A549 (cell line): ENCODE data around the gene MEF2C. TPM values are rescaled to one million over a fixed set of nuclear protein-coding genes. Genes with fewer than 3 reads are reported as not detected.

ENCODE experiments used
- ATAC-seq, 2 experiments: fragments of 200-7000 bp in 1 of 2; fragments of >200 bp in 1 of 2; cut with Nextera tagmentation in 1 of 2; cut with Tn5 transposase in 1 of 2; 3 replicates each; pipeline versions ENCODE4 v1.8.0 to v1.9.1; 2018 to 2020; ENCODE audit warnings: mild to moderate bottlenecking in 1 of 2, moderate library complexity in 1 of 2
- CTCF ChIA-PET: fragments of 300-600 bp; sonication (Branson Sonifier 250); formaldehyde crosslinking; extraction: SDS; loops from one replicate; lab custom pipeline; 2021; ENCODE audit warnings: antibody characterized with exemption, inconsistent platforms; lab: Yijun Ruan, JAX
- POLR2A ChIA-PET: fragments of 350-600 bp; formaldehyde crosslinking; extraction: SDS; loops from one replicate; lab custom pipeline; 2021; ENCODE audit warnings: antibody characterized with exemption, inconsistent platforms; lab: Yijun Ruan, JAX
- DNase-seq, 2 experiments: peaks; one replicate each; pipeline versions ENCODE4 v3.0.0 to v3.0.0-alpha.2; 2011 to 2016; ENCODE audit warnings: low read depth in 1 of 2, low spot score in 1 of 2
- FAIRE-seq: peaks from 2 replicates; lab custom pipeline; 2011; peaks lifted over from hg19 to GRCh38; lab: Jason Lieb, UNC
- H3K27ac ChIP-seq, 2 experiments: fragments of >200 bp; sonication (Bioruptor Twin); formaldehyde crosslinking; 3 replicates each; pipeline ENCODE4 v1.5.1; 2016 to 2017
- H3K4me1 ChIP-seq: fragments of >200 bp; sonication (Bioruptor Twin); formaldehyde crosslinking; 3 replicates; pipeline ENCODE4 v1.6.1; 2016
- H3K4me2 ChIP-seq: fragments of >200 bp; sonication (Bioruptor Twin); formaldehyde crosslinking; 3 replicates; pipeline ENCODE4 v1.6.1; 2016
- H3K4me3 ChIP-seq: fragments of >200 bp; sonication (Bioruptor Twin); formaldehyde crosslinking; 3 replicates; pipeline ENCODE4 v1.5.1; 2016
- H3K9me3 ChIP-seq: fragments of >200 bp; sonication (Bioruptor Twin); formaldehyde crosslinking; 3 replicates; pipeline ENCODE4 v1.6.1; 2016
- BCL3 ChIP-seq: fragments of >200 bp; sonication (Bioruptor Twin); formaldehyde crosslinking; IDR thresholded peaks from 3 replicates; pipeline ENCODE4 v1.6.1; 2016
- CBX2 ChIP-seq: fragments of 200-600 bp; sonication (generic); IDR thresholded peaks from 2 replicates; pipeline ENCODE4 v1.6.1; 2016; ENCODE audit warnings: low read depth, mild to moderate bottlenecking, borderline replicate concordance
- CEBPB ChIP-seq, 2 experiments: fragments of >200 bp in 1 of 2; sonication (Bioruptor Twin) in 1 of 2; formaldehyde crosslinking in 1 of 2; IDR thresholded peaks; 2 replicates each; pipeline ENCODE4 v1.6.1; 2012 to 2016
- CHD2 ChIP-seq: fragments of 150-350 bp; IDR thresholded peaks from 2 replicates; pipeline ENCODE4 v1.6.1; 2014; ENCODE audit warnings: low read length; ENCODE audit not compliant: partially characterized antibody
- E2F6 ChIP-seq: IDR thresholded peaks from 2 replicates; pipeline ENCODE4 v1.6.1; 2012; ENCODE audit warnings: low read depth, borderline replicate concordance
- EHMT2 ChIP-seq: fragments of 200-600 bp; sonication (generic); IDR thresholded peaks from 2 replicates; pipeline ENCODE4 v1.6.1; 2016; ENCODE audit warnings: antibody characterized with exemption, low read depth, mild to moderate bottlenecking, moderate library complexity
- FOXS1 ChIP-seq: fragments of 250-450 bp; sonication (Bioruptor Pico); IDR thresholded peaks from 2 replicates; pipeline ENCODE4 v1.5.0; 2020; ENCODE audit warnings: mild to moderate bottlenecking, moderate library complexity
- HDAC2 ChIP-seq: fragments of 200-600 bp; sonication (generic); IDR thresholded peaks from 2 replicates; pipeline ENCODE4 v1.6.1; 2016
- HOXA7 ChIP-seq: fragments of 250-450 bp; sonication (Bioruptor Pico); IDR thresholded peaks from 2 replicates; pipeline ENCODE4 v1.5.0; 2020; ENCODE audit warnings: mild to moderate bottlenecking, moderate library complexity
- KDM1A ChIP-seq: fragments of 200-600 bp; sonication (generic); IDR thresholded peaks from 2 replicates; pipeline ENCODE4 v1.6.1; 2016; ENCODE audit warnings: low read depth, mild to moderate bottlenecking
- KDM5A ChIP-seq: fragments of 200-600 bp; sonication (generic); IDR thresholded peaks from 2 replicates; pipeline ENCODE4 v1.6.1; 2016; ENCODE audit warnings: antibody characterized with exemption, mild to moderate bottlenecking
- MYC ChIP-seq: IDR thresholded peaks from 2 replicates; pipeline ENCODE4 v1.6.1; 2012; ENCODE audit warnings: mild to moderate bottlenecking, inconsistent platforms, low read length, improper control_type of control experiment, borderline replicate concordance
- NPAS2 ChIP-seq: fragments of 250-450 bp; sonication (Bioruptor Pico); IDR thresholded peaks from 2 replicates; pipeline ENCODE4 v1.8.0; 2022; ENCODE audit warnings: mild to moderate bottlenecking, moderate library complexity, borderline replicate concordance
- REST ChIP-seq: fragments of 200-600 bp; sonication (generic); IDR thresholded peaks from 2 replicates; pipeline ENCODE4 v1.6.1; 2016; ENCODE audit warnings: antibody characterized with exemption, mild to moderate bottlenecking, moderate library complexity
- SMC3 ChIP-seq: fragments of >200 bp; sonication (Bioruptor Twin); formaldehyde crosslinking; IDR thresholded peaks from 3 replicates; pipeline ENCODE4 v1.6.1; 2018; ENCODE audit warnings: inconsistent platforms
- TP53 ChIP-seq: fragments of 250-450 bp; sonication (Bioruptor Pico); IDR thresholded peaks from 2 replicates; pipeline ENCODE4 v1.5.0; 2021; ENCODE audit warnings: mild to moderate bottlenecking, moderate library complexity
- ZNF302 ChIP-seq: fragments of 250-450 bp; sonication (Bioruptor Pico); IDR thresholded peaks from 2 replicates; pipeline ENCODE4 v1.9.0; 2021; ENCODE audit warnings: inconsistent platforms, mild to moderate bottlenecking, moderate library complexity
- WGBS: methylation state at CpG from one replicate; pipeline ENCODE4 v1.1.6; 2017; ENCODE audit errors: missing lambda C conversion rate; 5-methylcytosine and 5-hydroxymethylcytosine counted together
- polyA plus RNA-seq, 4 experiments: library from polyadenylated mRNA; depleted of rRNA in 3 of 4; stranded (reverse); fragments of >200 nt; fragmentation: RNase III in 1 of 4; extraction: RNeasy Plus Mini Kit Qiagen cat#74134 plus additional on column Dnase treatment in 1 of 4; gene quantifications; 2 replicates in 3 of 4; 3 replicates in 1 of 4; pipeline ENCODE4 v1.2.3, GENCODE V29; 2011 to 2017
- TF ChIP-seq, protein P1 (sequence below): fragments of 450-650 bp; IDR thresholded peaks from 2 replicates; pipeline ENCODE4 v1.6.1; 2014; ENCODE audit warnings: antibody characterized with exemption
- TF ChIP-seq, protein P2 (sequence below): IDR thresholded peaks from 2 replicates; pipeline ENCODE4 v1.6.1; 2012
- TF ChIP-seq, protein P3 (sequence below): fragments of >200 bp; sonication (Bioruptor Twin); formaldehyde crosslinking; IDR thresholded peaks from 2 replicates; pipeline ENCODE4 v1.6.1; 2016
- TF ChIP-seq, protein P4 (sequence below): fragments of 250-450 bp; sonication (Bioruptor Pico); IDR thresholded peaks from 2 replicates; pipeline ENCODE4 v1.5.0; 2021; ENCODE audit warnings: mild to moderate bottlenecking, moderate library complexity, borderline replicate concordance

Gene MEF2C
- polyA plus RNA-seq, 2 of the 4 experiments (the other 2 are of a cell fraction), result 0.03 to 0.06 TPM

DNA sequence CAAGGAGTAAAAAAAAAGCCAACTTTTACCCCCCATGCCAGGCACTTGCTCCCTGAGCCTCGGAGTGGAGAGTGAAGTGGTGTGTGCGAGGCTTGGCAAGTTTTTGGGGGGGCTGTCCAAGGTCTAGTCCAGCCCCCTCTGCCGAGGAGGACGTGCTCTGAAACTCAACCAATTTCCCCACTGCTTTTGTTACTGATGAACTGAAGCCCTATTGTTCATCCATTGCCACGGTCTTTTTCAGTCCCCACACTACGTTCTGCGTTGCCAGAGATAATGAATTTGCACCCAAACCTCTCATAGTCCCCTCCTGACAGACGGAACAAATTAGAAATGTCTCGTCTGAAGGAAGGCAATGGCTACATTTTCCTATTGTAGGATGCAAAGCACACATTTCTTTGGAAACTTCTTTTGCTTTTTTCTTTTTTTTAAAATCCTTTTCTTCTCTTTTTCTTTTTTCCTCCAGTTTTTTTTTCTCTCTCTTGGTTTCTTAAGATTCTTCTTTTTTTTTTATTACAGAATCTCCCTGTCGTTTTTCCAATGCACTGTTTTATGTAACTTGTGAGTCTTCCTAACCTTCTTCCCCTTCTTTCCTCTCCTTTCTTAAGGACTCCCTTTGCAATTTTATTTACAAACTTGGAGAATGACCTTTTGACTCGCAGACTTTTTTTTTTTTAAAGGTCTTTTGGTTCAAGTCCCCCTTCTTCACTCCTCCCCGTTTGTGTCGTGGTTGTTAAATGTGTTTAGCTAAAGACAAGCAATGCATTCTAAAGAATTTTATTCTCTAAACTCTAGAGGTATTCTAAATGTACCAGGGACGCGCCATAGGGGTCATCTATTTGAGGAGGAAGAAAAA is 209.5 kb downstream of the MEF2C start:
- DNase-seq (no peak), FAIRE-seq (no peak), ATAC-seq (no peak)
- POLR2A ChIA-PET, result no interaction called here
- no peaks in the 10 kb centered on the region for H3K9me3 ChIP-seq
- WGBS, result 46% methylated on average over 15 of the region's 15 CpGs
- peak overlapping the region; percentile 69; the same call in 2 of the 3 replicates for H3K4me2 ChIP-seq
- no peak for TF ChIP-seq SMC3
- TF ChIP-seq REST, result no peak
- TF ChIP-seq NPAS2 (CRISPR knock-in tag), result no peak
- no peak for TF ChIP-seq MYC
- TF ChIP-seq, protein P1, sequence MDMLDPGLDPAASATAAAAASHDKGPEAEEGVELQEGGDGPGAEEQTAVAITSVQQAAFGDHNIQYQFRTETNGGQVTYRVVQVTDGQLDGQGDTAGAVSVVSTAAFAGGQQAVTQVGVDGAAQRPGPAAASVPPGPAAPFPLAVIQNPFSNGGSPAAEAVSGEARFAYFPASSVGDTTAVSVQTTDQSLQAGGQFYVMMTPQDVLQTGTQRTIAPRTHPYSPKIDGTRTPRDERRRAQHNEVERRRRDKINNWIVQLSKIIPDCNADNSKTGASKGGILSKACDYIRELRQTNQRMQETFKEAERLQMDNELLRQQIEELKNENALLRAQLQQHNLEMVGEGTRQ, result no peak
- TF ChIP-seq BCL3, result no peak
- TF ChIP-seq, protein P2, sequence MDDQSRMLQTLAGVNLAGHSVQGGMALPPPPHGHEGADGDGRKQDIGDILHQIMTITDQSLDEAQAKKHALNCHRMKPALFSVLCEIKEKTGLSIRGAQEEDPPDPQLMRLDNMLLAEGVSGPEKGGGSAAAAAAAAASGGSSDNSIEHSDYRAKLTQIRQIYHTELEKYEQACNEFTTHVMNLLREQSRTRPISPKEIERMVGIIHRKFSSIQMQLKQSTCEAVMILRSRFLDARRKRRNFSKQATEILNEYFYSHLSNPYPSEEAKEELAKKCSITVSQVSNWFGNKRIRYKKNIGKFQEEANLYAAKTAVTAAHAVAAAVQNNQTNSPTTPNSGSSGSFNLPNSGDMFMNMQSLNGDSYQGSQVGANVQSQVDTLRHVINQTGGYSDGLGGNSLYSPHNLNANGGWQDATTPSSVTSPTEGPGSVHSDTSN, result no peak
- TF ChIP-seq KDM1A, result no peak
- no peak for TF ChIP-seq ZNF302 (CRISPR knock-in tag)
- no peak for TF ChIP-seq FOXS1 (CRISPR knock-in tag)
- no peak for TF ChIP-seq CEBPB (IDR thresholded peaks at IDR 0.05)
- TF ChIP-seq KDM5A, result no peak
- no peak for TF ChIP-seq HDAC2
- no peak for TF ChIP-seq E2F6
- no peak overlapping the region; the same call in 2 of the 3 replicates for H3K4me3 ChIP-seq
- H3K27ac ChIP-seq, result no peak overlapping the region
- H3K4me1 ChIP-seq, result no peaks in the 10 kb centered on the region
- CTCF ChIA-PET, result interaction anchor here (1.8 kb wide), 1 partner anchor 13 kb away, joined by 5 read pairs; no protein-coding TSS in a partner anchor

- no peak for ATAC-seq
- Histone ChIP-seq H3K4me1 (no peaks in the 10 kb centered on the region), H3K4me3 (no peak overlapping the region), H3K4me2 (no peak overlapping the region), H3K27ac (no peak overlapping the region), H3K9me3 (no peaks in the 10 kb centered on the region)
- FAIRE-seq, result no peak
- ChIA-PET CTCF (interaction anchor here (0.8 to 1.7 kb wide), 2 partner anchors 9 to 18 kb away, joined by 4 to 7 read pairs; no protein-coding TSS in a partner anchor), POLR2A (no interaction called here)
- 85% methylated on average over 21 of the region's 39 CpGs for WGBS
- DNase-seq, result no peak
- TF ChIP-seq CBX2 (no peak), HOXA7 (CRISPR knock-in tag) (no peak), EHMT2 (no peak), NPAS2 (CRISPR knock-in tag) (no peak), TP53 (CRISPR knock-in tag) (no peak), CHD2 (no peak)
- TF ChIP-seq, protein P3, sequence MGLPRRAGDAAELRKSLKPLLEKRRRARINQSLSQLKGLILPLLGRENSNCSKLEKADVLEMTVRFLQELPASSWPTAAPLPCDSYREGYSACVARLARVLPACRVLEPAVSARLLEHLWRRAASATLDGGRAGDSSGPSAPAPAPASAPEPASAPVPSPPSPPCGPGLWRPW, result no peak
- TF ChIP-seq, protein P4, sequence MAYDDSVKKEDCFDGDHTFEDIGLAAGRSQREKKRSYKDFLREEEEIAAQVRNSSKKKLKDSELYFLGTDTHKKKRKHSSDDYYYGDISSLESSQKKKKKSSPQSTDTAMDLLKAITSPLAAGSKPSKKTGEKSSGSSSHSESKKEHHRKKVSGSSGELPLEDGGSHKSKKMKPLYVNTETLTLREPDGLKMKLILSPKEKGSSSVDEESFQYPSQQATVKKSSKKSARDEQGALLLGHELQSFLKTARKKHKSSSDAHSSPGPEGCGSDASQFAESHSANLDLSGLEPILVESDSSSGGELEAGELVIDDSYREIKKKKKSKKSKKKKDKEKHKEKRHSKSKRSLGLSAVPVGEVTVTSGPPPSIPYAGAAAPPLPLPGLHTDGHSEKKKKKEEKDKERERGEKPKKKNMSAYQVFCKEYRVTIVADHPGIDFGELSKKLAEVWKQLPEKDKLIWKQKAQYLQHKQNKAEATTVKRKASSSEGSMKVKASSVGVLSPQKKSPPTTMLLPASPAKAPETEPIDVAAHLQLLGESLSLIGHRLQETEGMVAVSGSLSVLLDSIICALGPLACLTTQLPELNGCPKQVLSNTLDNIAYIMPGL (CRISPR knock-in tag), result no peak
These were observed 210.2 kb downstream of the MEF2C start for GRCh38 chr5:88672644-88673252.
